ENCODE measurements around the gene RRP36. TPM values are rescaled to one million over a fixed set of nuclear protein-coding genes. Genes with fewer than 3 reads are reported as not detected.

RRP36 gene
- total RNA-seq, 1 donor from 2014 or later, result 93.3 TPM

DNA sequence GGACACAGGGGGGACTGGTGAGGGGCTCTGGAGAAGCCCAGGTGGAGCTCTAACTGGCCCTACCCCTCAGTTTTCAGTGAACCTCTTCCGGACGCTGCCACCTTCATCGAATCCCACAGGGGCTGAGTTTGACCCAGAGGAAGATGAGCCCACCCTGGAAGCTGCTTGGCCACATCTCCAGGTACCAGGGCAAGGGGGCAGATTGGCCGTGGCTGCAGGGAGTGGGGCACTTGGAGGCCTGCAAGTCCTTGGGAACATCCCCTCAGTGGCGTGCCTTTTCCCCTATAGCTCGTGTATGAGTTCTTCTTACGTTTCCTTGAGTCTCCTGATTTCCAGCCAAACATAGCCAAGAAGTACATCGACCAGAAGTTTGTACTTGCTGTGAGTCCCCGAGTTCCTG is 14.3 kb upstream of the RRP36 start:
- Histone ChIP-seq H3K79me2 (ENCODE audit: low read depth) (peaks cover 9% of the 10 kb centered on the region), H3K27ac (no peak overlapping the region), H3K4me3 (no peak overlapping the region), H3K36me3 (no peaks in the 10 kb centered on the region), H2AFZ (replicated peaks) (no peak overlapping the region), H3K9ac (no peak overlapping the region), H3F3A (ENCODE audit: low read depth) (peaks cover 9% of the 10 kb centered on the region), H4K20me1 (ENCODE audit: low read depth) (peaks cover 6% of the 10 kb centered on the region), H3K4me2 (no peak overlapping the region), H3K27me3 (no peaks in the 10 kb centered on the region), H3K4me1 (peaks cover under 1% of the 10 kb centered on the region), H3K9me3 (ENCODE audit: low read depth) (no peaks in the 10 kb centered on the region)
- Mint-ChIP-seq H3K4me1 (peaks cover 8% of the 10 kb centered on the region), H3K36me3 (peaks cover 18% of the 10 kb centered on the region), H3K9me3 (no peaks in the 10 kb centered on the region), H3K27me3 (ENCODE audit: insufficient read depth, low read depth) (peaks cover 2% of the 10 kb centered on the region), H3K27ac (no peak overlapping the region), H3K4me3 (no peak overlapping the region)
- TF ChIP-seq EZH2 (IDR thresholded peaks at IDR 0.05) (no peak), EZH2phosphoT487 (IDR thresholded peaks at IDR 0.05) (no peak)
- TF ChIP-seq, protein P1, sequence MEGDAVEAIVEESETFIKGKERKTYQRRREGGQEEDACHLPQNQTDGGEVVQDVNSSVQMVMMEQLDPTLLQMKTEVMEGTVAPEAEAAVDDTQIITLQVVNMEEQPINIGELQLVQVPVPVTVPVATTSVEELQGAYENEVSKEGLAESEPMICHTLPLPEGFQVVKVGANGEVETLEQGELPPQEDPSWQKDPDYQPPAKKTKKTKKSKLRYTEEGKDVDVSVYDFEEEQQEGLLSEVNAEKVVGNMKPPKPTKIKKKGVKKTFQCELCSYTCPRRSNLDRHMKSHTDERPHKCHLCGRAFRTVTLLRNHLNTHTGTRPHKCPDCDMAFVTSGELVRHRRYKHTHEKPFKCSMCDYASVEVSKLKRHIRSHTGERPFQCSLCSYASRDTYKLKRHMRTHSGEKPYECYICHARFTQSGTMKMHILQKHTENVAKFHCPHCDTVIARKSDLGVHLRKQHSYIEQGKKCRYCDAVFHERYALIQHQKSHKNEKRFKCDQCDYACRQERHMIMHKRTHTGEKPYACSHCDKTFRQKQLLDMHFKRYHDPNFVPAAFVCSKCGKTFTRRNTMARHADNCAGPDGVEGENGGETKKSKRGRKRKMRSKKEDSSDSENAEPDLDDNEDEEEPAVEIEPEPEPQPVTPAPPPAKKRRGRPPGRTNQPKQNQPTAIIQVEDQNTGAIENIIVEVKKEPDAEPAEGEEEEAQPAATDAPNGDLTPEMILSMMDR (IDR thresholded peaks at IDR 0.05), result no peak
- DNase-seq (ENCODE audit: low spot score), result no peak

DNA sequence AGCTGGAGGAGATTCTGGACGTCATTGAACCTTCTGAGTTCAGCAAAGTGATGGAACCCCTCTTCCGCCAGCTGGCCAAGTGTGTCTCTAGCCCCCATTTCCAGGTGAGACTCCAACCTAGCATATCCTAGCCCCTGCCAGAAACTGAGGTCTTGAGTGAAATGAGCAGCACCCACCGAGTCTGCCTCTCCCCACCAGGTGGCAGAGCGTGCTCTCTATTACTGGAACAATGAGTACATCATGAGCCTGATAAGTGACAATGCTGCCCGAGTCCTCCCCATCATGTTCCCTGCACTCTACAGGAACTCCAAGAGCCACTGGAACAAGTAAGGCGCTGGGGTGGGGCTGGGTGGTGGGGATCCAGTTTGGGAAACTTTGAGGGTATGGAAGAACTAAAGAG is 12.3 kb upstream of the RRP36 start:
- Histone ChIP-seq H3F3A (ENCODE audit: low read depth) (peaks cover 10% of the 10 kb centered on the region), H2AFZ (replicated peaks) (no peak overlapping the region), H3K9ac (no peak overlapping the region), H3K79me2 (ENCODE audit: low read depth) (peaks cover 23% of the 10 kb centered on the region), H3K27me3 (no peaks in the 10 kb centered on the region), H3K4me3 (no peak overlapping the region), H3K27ac (no peak overlapping the region), H3K36me3 (no peaks in the 10 kb centered on the region), H3K4me1 (peaks cover 9% of the 10 kb centered on the region), H4K20me1 (ENCODE audit: low read depth) (peaks cover 17% of the 10 kb centered on the region), H3K9me3 (ENCODE audit: low read depth) (no peaks in the 10 kb centered on the region), H3K4me2 (no peak overlapping the region)
- DNase-seq (ENCODE audit: low spot score), result peak; percentile 23
- TF ChIP-seq EZH2phosphoT487 (IDR thresholded peaks at IDR 0.05), result no peak
- TF ChIP-seq, protein P1 (IDR thresholded peaks at IDR 0.05), result peak; percentile 34
- no peaks in the 10 kb centered on the region for H3K9me3 Mint-ChIP-seq
- H3K4me1 Mint-ChIP-seq, result peaks cover 22% of the 10 kb centered on the region
- H3K27ac Mint-ChIP-seq, result no peak overlapping the region
- H3K27me3 Mint-ChIP-seq (ENCODE audit: insufficient read depth, low read depth), result peaks cover 4% of the 10 kb centered on the region
- H3K36me3 Mint-ChIP-seq, result peaks cover 25% of the 10 kb centered on the region
- no peak overlapping the region for H3K4me3 Mint-ChIP-seq

DNA sequence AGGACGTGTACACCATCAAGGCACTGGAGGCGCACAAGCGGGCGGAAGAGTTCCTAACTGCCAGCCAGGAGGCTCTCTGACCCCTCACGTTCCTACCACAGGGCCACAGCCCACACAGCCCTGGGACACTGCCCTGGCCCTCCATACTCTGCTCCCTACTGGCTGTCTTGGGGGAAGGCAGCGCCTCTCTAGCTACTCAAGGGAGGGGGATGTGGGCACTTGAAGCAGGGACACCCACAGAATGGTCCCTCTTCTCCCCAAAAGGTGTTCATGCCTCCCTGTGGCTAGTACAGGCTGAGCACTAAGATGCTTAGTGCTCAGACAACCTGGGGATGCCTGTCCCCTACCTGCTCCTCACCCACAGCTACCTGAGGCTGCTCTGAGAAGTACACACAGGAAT is 10.2 kb upstream of the RRP36 start:
- Histone ChIP-seq H3K27ac (no peak overlapping the region), H3K9me3 (ENCODE audit: low read depth) (no peaks in the 10 kb centered on the region), H3K4me1 (peaks cover 16% of the 10 kb centered on the region), H3K4me3 (no peak overlapping the region), H3K4me2 (no peak overlapping the region), H3K9ac (no peak overlapping the region), H3K27me3 (no peaks in the 10 kb centered on the region), H2AFZ (replicated peaks) (no peak overlapping the region), H3K36me3 (no peaks in the 10 kb centered on the region), H3F3A (ENCODE audit: low read depth) (peaks cover 13% of the 10 kb centered on the region), H4K20me1 (ENCODE audit: low read depth) (peaks cover 16% of the 10 kb centered on the region), H3K79me2 (ENCODE audit: low read depth) (peaks cover 43% of the 10 kb centered on the region)
- TF ChIP-seq EZH2 (IDR thresholded peaks at IDR 0.05), result no peak
- TF ChIP-seq, protein P1 (IDR thresholded peaks at IDR 0.05), result no peak
- TF ChIP-seq EZH2phosphoT487 (IDR thresholded peaks at IDR 0.05), result no peak
- Mint-ChIP-seq H3K27ac (no peak overlapping the region), H3K36me3 (peaks cover 24% of the 10 kb centered on the region), H3K4me1 (peaks cover 32% of the 10 kb centered on the region), H3K4me3 (no peak overlapping the region), H3K9me3 (no peaks in the 10 kb centered on the region), H3K27me3 (ENCODE audit: insufficient read depth, low read depth) (peaks cover 4% of the 10 kb centered on the region)
- DNase-seq (ENCODE audit: low spot score), result peak; percentile 15

Data from neural progenitor cell (in vitro differentiated cells).